LHCN-M2 (cell line): Measurements from ENCODE around the gene COLEC12. TPM values are rescaled to one million over a fixed set of nuclear protein-coding genes. Genes with fewer than 3 reads are reported as not detected.
A peak's percentile ranks its signal among the peaks of the same experiment; 100 is the strongest.

Experiments used
- DNase-seq: peaks from one replicate; pipeline ENCODE4 v3.0.0-alpha.2; 2012; ENCODE audit warnings: low read depth
- total RNA-seq: library from RNA; depleted of rRNA; stranded (reverse); fragments of >200 nt; gene quantifications from 2 replicates; pipeline ENCODE4 v1.2.3, GENCODE V29; 2014; rRNA removed

Gene COLEC12
- total RNA-seq, 1 experiment from 2014 or later: 1.1 TPM

DNA sequence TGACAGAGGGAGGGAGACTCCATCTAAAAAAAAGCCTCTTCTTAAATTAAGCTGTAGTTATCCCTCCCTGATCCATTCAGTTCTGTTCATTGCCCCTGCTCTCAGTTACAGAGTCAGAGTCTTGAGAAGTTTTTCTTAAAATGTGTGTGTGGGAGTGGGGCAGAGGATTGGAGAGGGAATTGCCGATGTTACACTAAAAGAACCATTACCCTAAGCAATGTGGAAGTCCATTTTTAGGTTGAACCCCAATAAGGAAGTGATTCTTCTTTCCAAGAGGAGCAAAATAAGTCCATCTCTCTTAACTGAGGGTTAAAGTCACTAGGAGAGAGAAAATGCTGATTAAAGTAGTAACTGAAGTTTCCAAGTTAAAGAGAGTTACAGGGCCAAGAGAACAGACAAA lies 211.5 kb downstream of the COLEC12 start:
- no peak for DNase-seq

GRCh38 chr18:286515-287310 lies 213.8 kb downstream of the COLEC12 start:
- DNase-seq: peak; percentile 28

GRCh38 chr18:285817-286216 lies 214.7 kb downstream of the COLEC12 start:
- DNase-seq: no peak

GRCh38 chr18:275486-275885 lies 225.0 kb downstream of the COLEC12 start:
- no peak for DNase-seq

- DNase-seq: no peak
Observed at GRCh38 chr18:274313-274712, 226.2 kb downstream of the COLEC12 start.

DNA sequence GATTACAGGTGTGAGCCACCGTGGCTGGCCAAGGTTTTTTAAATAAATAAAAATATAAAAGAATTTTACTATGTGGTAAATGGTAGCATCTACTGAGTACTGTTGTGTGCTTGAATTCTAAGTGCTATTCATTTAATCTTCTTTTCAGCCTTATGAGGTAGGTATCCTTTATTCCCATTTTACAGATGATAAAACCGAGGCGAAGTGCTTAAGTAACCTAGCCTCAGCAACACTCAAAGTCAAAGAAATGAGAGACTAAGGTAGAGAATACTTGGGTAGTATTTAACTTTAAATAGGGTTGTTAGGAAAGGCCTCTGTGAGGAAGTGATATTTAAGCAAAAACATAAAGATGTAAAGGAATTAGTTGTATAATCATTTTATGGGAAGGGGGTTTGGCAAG lies 227.0 kb downstream of the COLEC12 start:
- DNase-seq: no peak

DNA sequence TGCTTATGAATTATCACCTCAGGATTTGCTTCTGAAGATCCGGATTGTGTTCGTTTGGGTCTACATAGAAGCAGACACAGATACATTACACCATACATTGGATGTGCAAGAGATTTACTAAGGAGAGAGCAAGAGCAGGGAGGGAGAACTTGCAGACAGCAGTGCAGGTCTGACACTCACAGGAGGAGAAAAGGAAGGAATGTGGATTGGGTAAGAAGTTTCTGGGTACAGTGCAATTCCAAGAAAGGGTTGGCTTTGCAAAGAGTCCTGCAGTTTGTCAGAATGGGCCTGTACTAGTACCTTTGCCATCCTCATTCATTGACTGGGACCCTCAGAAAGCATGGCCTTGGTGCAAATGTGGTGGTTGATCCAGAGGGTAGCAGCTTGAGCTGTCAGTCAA lies 227.9 kb downstream of the COLEC12 start:
- no peak for DNase-seq

DNA sequence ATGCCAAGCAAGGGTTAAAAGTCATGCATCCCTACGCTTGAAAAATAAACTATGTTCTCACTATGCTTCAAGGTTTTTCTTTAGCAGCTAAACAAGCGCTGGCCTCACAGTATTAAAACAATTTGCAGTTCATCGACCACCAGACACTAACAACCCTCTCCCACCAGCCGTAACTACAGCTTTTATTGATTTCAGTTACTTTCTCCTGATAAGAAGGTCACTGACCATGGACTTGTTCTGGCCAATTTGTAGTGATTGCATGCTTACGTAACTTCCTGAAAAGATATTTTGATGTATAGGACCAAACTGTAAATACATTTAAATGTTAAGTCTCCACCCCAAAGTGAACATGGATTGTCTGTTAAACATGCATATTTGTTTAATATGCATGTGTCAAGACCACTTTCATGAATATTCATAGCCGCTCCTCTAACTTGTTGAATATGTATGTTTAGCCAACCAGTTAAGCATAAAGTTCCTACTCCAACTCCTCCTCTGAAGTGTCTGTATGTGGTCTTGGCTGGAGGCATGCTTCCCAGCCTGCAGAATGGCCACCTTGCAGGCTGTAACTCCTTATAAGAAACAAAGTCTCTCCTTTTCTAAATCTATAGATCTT lies 230.9 kb downstream of the COLEC12 start:
- DNase-seq: no peak

GRCh38 chr18:267688-268552 lies 232.6 kb downstream of the COLEC12 start, which contains the start of gene THOC1:
Gene THOC1 (minus strand): TSS chr18:268047. CDS start chr18:268019, 28 bp downstream.
- DNase-seq: peak; percentile 90

DNA sequence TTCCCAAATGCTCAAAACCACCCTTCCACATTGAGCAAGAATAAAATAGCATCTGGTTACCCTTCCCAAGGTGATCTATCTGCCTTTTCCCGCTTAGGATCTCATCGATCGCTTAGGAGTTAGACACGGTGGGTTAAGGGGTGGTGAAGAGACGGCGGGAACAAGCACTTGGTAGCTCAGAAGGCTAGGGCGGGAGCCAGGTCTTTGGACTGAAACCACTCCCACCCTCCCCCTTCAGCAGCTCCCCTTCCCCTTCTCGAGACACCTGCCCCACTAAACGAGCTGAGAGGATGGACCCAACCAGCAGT lies 233.2 kb downstream of the COLEC12 start:
- no peak for DNase-seq

Other genes starting within 250 kb of the COLEC12 start
- gene THOC1, start 232.7 kb downstream of the COLEC12 start, total RNA-seq: 35.8 and 38.1 TPM in 2 replicates
- not detected in 2 replicates for gene CETN1, start 79.7 kb upstream of the COLEC12 start, total RNA-seq
- gene CLUL1, start 96.3 kb upstream of the COLEC12 start, total RNA-seq: not detected in 2 replicates
- 49.4 and 72.3 TPM in 2 replicates for gene TYMS, start 157.0 kb upstream of the COLEC12 start, total RNA-seq
- gene ENOSF1, start 211.9 kb upstream of the COLEC12 start, total RNA-seq: 25.8 and 26.2 TPM in 2 replicates